Measurements from ENCODE around the gene GALT.

- TF ChIP-seq CC2D1A (CRISPR knock-in tag; IDR thresholded peaks at IDR 0.05): no peak
- TF ChIP-seq CREB1 (IDR thresholded peaks at IDR 0.05): no peak
- TF ChIP-seq CREB1 (CRISPR knock-in tag; IDR thresholded peaks at IDR 0.05): no peak
Measured at GRCh38 chr9:34663303-34663605, 16.8 kb downstream of the GALT start.

All from HepG2 (cell line).